Mesodermal cell (in vitro differentiated cells): ENCODE data around the gene ATN1.

Source experiments
- H3K27ac ChIP-seq: 2 replicates; pipeline ENCODE4 v1.7.0; 2013; ENCODE audit warnings: mild to moderate bottlenecking, low read depth, low read length, moderate library complexity; ENCODE audit not compliant: severe bottlenecking
- H3K36me3 ChIP-seq: 2 replicates; pipeline ENCODE4 v1.7.1; 2013; ENCODE audit warnings: mild to moderate bottlenecking, low read length, moderate library complexity; ENCODE audit not compliant: control insufficient read depth, insufficient read depth
- H3K4me1 ChIP-seq: one replicate; pipeline ENCODE4 v1.7.1; 2013; ENCODE audit warnings: mild to moderate bottlenecking, low read length; ENCODE audit not compliant: insufficient read depth, control insufficient read depth, poor library complexity, severe bottlenecking
- H3K4me3 ChIP-seq: 2 replicates; pipeline ENCODE4 v1.7.0; 2013; ENCODE audit warnings: low read length, control low read depth, mild to moderate bottlenecking; ENCODE audit not compliant: insufficient read depth, poor library complexity, severe bottlenecking; ENCODE audit errors: extremely low read depth
- H3K9me3 ChIP-seq: 2 replicates; pipeline ENCODE4 v1.7.1; 2013; ENCODE audit warnings: mild to moderate bottlenecking, low read length, moderate library complexity; ENCODE audit not compliant: control insufficient read depth
- WGBS, 2 experiments: methylation state at CpG; one replicate each; pipeline ENCODE4 v1.1.5; 2013; ENCODE audit warnings: missing lambda C conversion rate in 2 of 2; ENCODE audit not compliant: insufficient coverage in 2 of 2; 5-methylcytosine and 5-hydroxymethylcytosine counted together

ATN1 gene

DNA sequence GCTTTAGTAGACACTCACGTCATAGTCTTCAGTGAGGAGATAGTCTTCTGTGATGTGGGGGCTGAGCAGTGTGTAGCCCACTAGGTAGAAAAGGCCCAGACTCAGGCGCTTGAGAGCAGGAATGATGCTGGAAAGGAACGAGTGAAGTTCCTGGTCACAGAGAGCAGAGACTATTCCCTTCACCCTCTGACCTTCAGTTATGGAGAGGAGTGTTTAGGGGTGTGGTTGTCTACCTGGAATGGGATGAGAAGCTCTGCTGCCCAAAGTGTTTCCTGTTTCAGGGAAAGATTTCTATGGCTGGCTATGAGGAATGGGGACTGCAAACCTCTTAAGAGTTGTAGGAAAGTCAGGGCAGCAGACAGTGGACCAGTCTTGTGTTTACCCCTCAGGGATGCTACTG lies 51.7 kb downstream of the ATN1 start:
- WGBS, 2 experiments = 100% methylated on average over 1 to 2 of the region's 3 CpGs
- no peaks in the 10 kb centered on the region for H3K4me1 ChIP-seq
- no peak overlapping the region for H3K27ac ChIP-seq
- H3K36me3 ChIP-seq = peaks cover 95% of the 10 kb centered on the region
- no peak overlapping the region for H3K4me3 ChIP-seq
- no peaks in the 10 kb centered on the region for H3K9me3 ChIP-seq

DNA sequence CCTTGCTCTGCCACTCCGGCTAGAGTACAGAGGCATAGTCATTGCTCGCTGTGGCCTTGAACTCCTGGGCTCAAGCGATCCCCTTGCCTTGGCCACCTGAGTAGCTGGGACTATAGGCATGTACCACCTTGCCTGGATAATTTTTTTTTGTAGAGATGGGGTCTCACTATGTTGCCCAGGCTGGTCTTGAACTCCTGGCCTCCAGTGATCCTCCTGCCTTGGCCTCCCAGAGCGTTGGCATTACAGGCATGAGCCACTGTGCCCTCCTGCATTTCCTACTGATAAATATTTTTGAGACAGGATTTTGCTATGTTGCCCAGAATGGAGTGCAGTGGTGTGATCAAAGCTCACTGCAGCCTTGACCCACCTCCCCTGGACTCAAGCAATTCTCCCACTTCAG lies 52.3 kb downstream of the ATN1 start:
- Histone ChIP-seq H3K4me1 (no peaks in the 10 kb centered on the region), H3K36me3 (peaks cover 95% of the 10 kb centered on the region), H3K9me3 (no peaks in the 10 kb centered on the region), H3K4me3 (no peak overlapping the region), H3K27ac (no peak overlapping the region)
- WGBS, 2 experiments = 98 to 100% methylated on average over 3 to 4 of the region's 4 CpGs

DNA sequence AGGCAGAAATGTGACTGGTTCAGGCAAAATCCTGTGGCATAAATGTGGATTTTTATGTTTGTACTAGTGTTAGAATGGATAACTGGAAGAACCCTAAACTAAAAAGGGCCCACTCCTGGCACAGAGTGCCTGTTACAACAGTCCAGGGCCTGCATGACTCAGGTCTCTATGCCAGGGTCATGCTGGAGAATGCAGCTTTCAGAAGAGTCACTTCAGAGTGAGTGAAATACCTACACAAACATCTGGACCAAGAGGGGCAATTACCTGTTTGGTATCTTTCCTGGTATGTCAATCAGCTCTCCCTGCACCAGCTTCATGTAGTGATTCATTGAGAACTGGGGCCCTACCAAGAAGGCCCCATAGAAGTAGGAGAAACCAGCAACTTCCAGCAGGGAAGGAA lies 53.0 kb downstream of the ATN1 start:
- Histone ChIP-seq H3K4me1 (no peaks in the 10 kb centered on the region), H3K9me3 (no peaks in the 10 kb centered on the region), H3K36me3 (peaks cover 89% of the 10 kb centered on the region), H3K4me3 (no peak overlapping the region), H3K27ac (no peak overlapping the region)

DNA sequence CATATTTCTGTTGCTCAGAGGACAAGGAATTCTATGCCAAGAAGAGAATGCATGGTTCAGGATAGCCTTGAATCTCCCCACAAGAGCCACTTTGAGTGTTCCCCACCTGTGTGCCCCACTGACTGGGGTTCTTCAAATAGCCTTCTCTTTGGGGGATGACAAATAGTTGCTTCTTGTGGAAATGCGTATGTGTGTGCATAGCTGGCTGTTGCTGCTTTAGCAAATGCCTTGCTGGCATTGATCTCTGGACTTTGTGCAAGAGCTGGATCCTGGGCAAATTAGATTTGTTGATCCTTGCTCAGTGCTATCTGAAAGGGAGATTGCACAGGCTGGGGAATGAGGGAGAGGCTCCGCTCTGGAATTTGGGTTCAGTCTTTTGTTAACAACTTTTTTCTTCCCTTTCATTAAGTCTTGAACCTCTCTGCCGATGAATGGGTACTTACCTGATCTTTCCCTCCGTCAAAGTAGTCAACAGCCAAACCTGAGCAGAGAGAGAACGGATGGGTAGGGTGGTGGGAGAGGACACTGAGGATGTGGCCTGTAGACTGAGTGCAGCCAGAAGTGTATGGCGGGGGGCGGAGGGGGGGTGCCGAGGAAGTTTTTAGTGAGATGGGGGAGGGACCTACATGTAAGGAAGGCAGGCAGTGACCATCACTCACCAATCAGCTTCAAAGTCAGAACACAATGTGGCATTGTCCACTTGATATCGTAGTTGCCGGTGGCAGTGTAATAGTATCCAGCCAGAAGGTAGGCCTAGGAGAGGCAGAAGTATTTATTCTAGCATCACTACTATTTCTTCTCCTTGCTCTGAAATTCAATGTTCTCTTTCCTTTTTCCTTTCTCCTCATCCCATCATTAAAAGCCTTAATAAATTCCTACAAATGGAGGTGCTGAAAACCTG lies 53.6 kb downstream of the ATN1 start:
- H3K27ac ChIP-seq = no peak overlapping the region
- no peaks in the 10 kb centered on the region for H3K4me1 ChIP-seq
- H3K9me3 ChIP-seq = no peaks in the 10 kb centered on the region
- H3K4me3 ChIP-seq = no peak overlapping the region
- peaks cover 86% of the 10 kb centered on the region for H3K36me3 ChIP-seq
- WGBS, 2 experiments = 97 to 100% methylated on average over 2 of the region's 10 CpGs

DNA sequence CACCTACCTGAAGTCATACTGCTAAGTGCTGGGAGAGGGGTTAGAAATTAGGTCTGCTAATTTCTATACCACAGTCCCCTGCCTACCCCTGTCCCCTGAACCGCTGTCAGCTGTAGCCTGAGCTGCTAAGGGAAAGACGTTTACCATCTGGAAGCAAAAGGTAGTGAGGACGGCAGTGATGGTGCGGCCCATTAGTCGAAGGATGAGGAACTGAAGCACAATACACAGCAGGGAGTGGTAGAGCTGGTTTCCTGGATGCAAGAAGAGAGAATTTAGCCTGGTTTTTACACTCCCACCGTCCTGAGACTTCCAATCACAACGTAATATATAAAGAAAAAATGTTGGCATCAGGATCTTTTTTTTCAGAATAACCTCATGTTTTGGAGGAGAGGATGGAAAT lies 54.8 kb downstream of the ATN1 start:
- WGBS, 2 experiments = 90 to 95% methylated on average over 2 to 5 of the region's 7 CpGs
- Histone ChIP-seq H3K9me3 (no peaks in the 10 kb centered on the region), H3K4me3 (no peak overlapping the region), H3K36me3 (peaks cover 75% of the 10 kb centered on the region), H3K27ac (no peak overlapping the region), H3K4me1 (no peaks in the 10 kb centered on the region)

DNA sequence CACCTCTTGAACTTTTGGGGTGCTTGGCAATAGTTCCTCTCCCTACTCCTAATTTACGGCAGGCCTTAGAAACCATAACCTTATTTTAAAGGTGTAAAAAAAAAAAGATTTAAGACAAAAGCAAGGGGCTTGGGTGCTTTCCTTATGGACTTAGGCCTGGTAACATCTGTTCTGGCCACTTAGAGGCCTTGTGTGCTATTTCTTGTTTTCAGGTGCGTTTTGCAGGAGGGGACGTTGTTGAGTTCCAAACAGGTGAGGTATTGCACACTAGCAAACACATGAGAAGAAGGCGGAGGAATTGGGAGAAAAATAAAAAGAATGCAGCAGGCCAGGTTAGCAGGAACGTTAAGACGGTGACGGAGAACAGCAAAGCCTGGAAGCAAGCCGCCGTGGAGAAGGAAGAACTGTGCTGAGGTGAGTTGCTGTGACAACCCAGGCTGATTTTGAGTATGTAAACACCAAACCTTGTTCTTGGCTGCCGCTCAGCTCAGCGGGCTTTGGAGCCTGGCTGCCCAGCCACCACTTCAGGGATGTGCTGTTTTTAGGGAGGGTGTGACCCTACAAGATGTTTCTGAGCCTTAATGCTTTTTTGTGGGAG lies 60.3 kb downstream of the ATN1 start:
- 92 to 95% methylated on average over 10 of the region's 11 CpGs for WGBS, 2 experiments
- Histone ChIP-seq H3K27ac (no peak overlapping the region), H3K9me3 (no peaks in the 10 kb centered on the region), H3K4me1 (no peaks in the 10 kb centered on the region), H3K4me3 (no peak overlapping the region), H3K36me3 (peaks cover 52% of the 10 kb centered on the region)
